T-helper 1 cell treated with Interleukin-12 subunit alpha and Interleukin-12 subunit beta and Interleukin-4 antibody, amounts not matched to agents 30 ng/mL and 1 ng/mL, for 36 hours (primary cell): Measurements from ENCODE around the gene C1orf94. TPM values are rescaled to one million over a fixed set of nuclear protein-coding genes. Genes with fewer than 3 reads are reported as not detected.
"Not testable (repeated sequence)": the region's sequence is repeated elsewhere in the genome, so short reads cannot be mapped to it uniquely, and the experiment has no call there.

ENCODE experiments used
- intact Hi-C: fragments of 100-400 bp; cut with micrococcal nuclease; formaldehyde crosslinking; loops from one replicate; pipeline ENCODE4 v1.15.1; 2024
- total RNA-seq: library from RNA; stranded (reverse); gene quantifications from 2 replicates; pipeline ENCODE4 v1.2.3, GENCODE V29; 2022

The C1orf94 gene
- total RNA-seq, 1 donor from 2014 or later: not detected

DNA sequence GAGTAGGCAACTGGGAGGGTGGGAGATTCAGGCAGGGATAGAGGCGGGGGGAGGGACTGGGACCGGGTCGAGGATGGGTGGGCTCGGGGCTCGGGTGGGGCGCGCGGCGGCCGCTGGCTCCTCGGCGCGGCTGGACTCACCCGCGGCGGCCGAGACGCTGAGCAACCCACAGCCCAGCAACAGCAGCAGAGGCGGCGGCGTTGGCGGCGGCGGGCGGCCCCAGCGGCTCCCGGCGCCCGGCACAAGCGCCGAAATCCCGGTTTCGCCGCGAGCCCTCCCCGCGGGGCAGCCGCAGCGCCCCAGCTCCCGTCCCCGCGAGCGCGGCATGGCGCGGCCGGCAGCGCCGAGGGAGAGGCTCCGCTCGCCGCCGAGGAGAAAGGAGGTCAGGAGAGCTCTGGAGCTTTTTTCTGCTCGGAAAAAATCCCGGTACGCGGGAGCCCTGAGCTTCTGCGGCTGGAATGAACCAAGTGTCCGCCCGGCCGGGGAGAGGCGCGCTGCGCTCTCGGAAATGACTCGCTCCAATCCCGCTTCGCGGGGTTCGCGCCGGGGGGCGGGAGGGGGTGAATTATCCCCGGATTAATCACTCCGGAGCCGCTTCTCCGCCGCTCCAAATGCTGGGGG lies 11.8 kb upstream of the C1orf94 start, which contains the start of gene CSMD2:
Gene CSMD2 (minus strand): TSS at position 460 of the 621 bp plus-strand sequence. CDS start 133 bp downstream, at position 327.
- intact Hi-C loops: no loop called here

GRCh38 chr1:34165422-34165921 lies 11.2 kb upstream of the C1orf94 start:
- intact Hi-C loops: no loop called here

DNA sequence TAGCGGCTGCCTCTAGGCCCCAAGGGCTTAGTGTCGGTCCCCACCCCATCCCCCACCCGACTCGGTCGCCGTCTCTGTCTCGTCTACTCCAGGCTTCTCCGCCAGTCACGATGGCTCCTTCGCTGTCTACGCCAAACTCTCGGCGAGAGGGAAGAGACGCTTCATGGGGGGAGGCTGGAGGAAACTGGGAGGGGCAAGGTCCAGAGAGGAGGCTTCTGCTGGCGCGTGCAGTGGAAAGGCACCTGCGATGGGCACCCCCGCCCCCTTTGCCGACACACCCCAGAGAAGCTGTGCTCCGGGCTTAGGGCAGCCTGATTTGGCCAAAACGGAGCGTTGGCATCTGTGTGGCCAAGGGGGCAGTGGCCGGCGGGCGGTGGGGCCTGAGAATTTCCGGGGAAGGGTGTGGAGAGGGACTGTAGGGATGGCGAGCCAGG lies 10.5 kb upstream of the C1orf94 start:
- intact Hi-C loops: no loop called here

GRCh38 chr1:34166625-34167361 lies 9.9 kb upstream of the C1orf94 start:
- intact Hi-C loops: no loop called here

DNA sequence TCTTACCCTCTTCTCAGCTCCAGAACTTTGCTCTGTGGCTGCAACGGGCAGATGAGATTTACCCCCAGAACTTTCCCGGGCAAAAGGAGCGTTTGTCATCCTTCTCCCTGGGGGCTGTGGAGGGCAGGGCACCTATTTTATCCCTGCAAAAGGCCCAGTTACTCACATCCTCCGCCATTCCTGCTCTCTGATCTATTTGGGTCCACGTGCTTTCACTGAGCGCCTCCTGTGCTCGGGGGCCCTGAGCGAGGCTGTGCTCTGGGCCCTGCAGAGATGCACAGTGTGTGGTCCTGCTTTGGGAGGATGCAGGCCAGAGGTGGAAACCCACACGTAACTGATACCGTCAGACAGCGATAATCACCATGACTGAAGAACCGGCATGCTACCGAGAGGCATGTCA lies 9.3 kb upstream of the C1orf94 start:
- intact Hi-C loops: no loop called here

- intact Hi-C loops: no loop called here
Observed at GRCh38 chr1:34175744-34176143, 963 bp upstream of the C1orf94 start.

- intact Hi-C loops: no loop called here
Observed at GRCh38 chr1:34178072-34178471, 1.4 kb downstream of the C1orf94 start.

DNA sequence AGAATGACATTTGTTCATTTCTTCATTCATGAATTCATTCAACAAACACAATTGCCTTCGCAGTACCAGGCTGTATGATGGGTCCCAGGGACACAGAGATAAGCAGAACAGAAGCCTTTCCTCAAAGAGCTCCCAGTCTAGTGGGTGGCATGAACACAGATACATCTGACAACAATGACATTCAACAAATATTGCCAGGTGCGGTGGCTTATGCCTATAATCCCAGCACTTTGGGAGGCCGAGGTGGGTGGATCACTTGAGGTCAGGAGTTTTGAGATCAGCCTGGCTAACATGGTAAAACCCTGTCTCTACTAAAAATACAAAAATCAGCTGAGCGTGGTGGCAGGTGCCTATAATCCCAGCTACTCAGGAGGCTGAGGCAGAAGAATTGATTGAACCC lies 6.7 kb downstream of the C1orf94 start:
- intact Hi-C loops: not testable (repeated sequence)

GRCh38 chr1:34186741-34187494 lies 10.2 kb downstream of the C1orf94 start:
- intact Hi-C loops: no loop called here

- intact Hi-C loops: no loop called here
Observed at GRCh38 chr1:34188418-34188817, 11.7 kb downstream of the C1orf94 start.

GRCh38 chr1:34188985-34189384 lies 12.3 kb downstream of the C1orf94 start:
- intact Hi-C loops: no loop called here

GRCh38 chr1:34190692-34191091 lies 14.0 kb downstream of the C1orf94 start:
- intact Hi-C loops: no loop called here

DNA sequence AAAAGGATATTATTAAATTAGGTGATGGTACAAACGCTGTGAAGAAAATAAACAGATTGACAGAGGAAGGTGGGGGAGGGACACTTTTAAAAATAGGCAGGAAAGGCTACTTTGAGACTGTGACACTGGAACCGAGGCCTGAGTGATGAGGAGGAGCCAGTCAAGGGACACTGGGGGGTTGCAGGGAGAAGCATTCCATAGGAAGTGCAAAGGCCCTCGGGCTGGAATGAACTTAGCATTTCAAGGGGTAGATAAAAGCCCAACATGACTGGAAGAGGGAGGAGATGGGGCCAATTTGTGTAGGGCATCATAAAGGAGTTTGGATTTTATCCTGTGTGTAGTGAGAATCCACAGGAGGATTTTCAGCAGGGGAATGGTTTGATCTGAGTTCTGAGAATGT lies 15.9 kb downstream of the C1orf94 start:
- intact Hi-C loops: no loop called here

GRCh38 chr1:34199927-34200326 lies 23.2 kb downstream of the C1orf94 start:
- intact Hi-C loops: no loop called here

DNA sequence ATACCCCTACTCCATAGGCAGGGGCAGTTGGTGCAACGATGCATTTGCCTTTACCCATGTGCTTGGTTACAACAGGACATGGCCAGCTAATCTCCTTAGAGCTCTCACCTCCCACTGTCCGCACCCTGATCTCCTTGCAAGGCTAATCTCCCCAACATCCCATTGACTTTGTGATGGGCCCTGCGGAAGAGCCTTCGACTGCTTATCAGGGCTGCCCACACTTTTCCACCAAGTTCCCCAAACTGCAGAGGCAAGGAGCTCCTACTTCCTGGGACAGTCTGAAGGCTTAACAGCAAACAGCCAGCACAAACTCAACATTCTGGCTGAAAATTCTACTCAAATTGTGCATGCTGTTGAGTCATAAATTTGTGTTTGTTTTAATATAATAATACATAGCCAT lies 36.0 kb downstream of the C1orf94 start:
- intact Hi-C loops: no loop called here

DNA sequence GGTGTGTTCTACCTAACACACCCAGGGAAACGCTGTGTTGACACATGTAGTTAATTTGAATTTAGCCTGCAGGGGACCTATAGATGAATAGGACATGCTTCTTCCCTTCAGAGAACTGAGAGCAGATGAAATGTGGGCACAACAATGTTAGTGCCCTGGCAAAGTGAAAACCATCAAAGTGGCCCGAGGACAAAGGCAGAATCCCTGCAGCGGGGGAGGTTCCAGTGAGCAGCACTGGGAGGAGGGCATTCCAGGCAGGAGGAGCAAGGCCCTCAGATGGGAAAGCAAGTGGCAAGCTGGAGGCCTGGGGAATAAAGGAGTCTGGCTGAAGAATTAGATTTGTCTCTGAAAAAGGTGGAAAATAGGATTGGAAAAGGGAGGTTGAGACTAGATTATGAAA lies 37.2 kb downstream of the C1orf94 start:
- intact Hi-C loops: no loop called here

GRCh38 chr1:34231441-34231840 lies 54.7 kb downstream of the C1orf94 start:
- intact Hi-C loops: no loop called here

- intact Hi-C loops: no loop called here
Observed at GRCh38 chr1:34235594-34235993, 58.9 kb downstream of the C1orf94 start.

GRCh38 chr1:34236089-34236488 lies 59.4 kb downstream of the C1orf94 start:
- intact Hi-C loops: no loop called here

DNA sequence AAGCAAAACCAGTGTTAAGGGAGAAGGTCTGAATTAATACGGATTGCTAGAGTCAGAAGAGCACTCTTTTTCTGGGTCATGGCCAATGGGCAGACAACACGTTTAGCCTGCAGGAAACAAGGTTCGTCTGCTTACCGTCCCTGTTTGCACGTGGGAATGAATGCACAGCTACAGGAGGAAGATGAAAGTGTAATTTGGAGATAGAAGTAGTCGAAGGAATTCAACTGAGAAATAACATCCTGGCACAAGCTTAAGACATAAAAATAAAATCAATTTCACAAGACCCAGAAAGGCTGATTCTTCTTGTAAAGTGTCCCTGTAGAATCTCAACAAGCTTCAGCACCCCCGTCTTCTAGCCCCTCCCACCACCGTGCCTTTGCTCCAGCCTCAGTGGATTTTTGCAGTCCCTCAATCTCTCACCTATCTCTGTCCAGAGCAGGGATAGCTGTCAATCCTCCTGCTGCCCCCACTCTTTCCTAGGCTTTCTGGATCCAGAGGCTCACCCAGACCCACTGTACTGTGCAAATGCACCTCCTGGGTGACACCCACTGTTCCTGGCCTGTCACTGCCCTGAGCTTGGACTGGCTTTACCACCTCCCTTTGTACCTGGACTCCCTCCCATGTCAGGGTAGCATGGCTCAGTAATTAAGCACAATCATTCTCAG lies 60.6 kb downstream of the C1orf94 start:
- intact Hi-C loops: no loop called here

DNA sequence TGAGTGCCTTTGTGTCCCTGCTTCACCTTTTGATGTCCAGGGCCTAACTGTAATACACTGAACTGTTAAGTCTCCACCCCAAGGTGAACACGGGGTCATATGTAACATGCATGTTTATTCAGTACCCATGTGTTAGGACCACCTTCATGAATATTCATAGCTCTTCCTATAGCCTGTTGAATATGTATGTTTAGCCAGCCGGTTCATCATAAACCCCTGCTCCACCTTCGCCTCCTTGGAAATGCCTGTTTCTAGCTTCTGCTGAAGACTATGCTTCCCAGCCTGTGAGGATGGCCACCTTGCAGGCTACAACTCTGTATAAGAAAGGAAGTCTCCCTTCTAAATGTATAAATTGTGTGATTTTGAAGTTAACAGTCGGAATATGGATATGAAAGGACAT lies 69.3 kb downstream of the C1orf94 start:
- intact Hi-C loops: no loop called here
